HG03432 (cell line): ENCODE results near the gene GABRB1.

Source experiments
- ATAC-seq: cut with Tn5 transposase; IDR thresholded peaks from one replicate; pipeline ENCODE4 v1.9.1; 2021; ENCODE audit warnings: mild to moderate bottlenecking, moderate library complexity; ENCODE audit not compliant: unreplicated experiment

The GABRB1 gene

DNA sequence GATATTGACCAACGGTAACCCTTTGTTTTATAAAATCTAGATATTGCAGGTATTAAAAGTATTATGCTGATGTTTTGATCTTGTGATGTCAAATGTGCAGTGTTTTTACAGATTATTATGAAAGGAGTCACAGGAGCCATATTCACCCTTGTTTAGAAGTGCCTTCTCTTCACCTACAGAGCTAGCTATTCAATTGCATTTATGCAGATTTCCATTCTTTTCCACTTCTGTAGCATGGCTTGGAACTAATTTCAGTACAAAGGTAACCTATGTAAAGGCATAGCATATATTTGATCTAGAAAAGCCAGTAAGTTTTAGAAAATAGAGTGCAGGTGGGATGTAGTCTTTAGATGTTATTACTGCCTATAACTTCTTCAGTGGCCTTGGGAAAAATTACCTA is 176.2 kb downstream of the GABRB1 start:
- ATAC-seq, result no peak

GRCh38 chr4:47209833-47210232 is 178.5 kb downstream of the GABRB1 start:
- no peak for ATAC-seq

GRCh38 chr4:47210828-47211227 is 179.5 kb downstream of the GABRB1 start:
- no peak for ATAC-seq

GRCh38 chr4:47213106-47213505 is 181.7 kb downstream of the GABRB1 start:
- no peak for ATAC-seq

- no peak for ATAC-seq
Observed at GRCh38 chr4:47213539-47213938, 182.2 kb downstream of the GABRB1 start.

GRCh38 chr4:47213971-47214370 is 182.6 kb downstream of the GABRB1 start:
- ATAC-seq, result no peak

GRCh38 chr4:47215759-47216158 is 184.4 kb downstream of the GABRB1 start:
- no peak for ATAC-seq

GRCh38 chr4:47217291-47217690 is 185.9 kb downstream of the GABRB1 start:
- no peak for ATAC-seq

DNA sequence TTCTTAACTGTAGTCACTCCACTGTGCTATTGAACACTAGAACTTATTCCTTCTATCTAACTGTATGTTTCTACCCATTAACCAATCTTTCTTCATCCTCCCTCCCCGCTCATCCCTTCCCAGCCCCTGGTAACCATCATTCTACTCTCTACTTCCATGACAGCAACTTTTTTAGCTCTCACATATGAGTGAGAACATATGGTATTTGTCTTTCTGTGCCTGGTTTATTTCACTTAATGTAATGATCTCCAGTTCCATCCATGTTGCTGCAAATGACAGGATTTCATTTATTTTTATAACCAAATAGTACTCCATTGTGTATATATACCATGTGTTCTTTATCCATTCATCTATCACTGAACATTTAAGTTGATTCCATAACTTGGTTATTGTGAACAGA is 186.5 kb downstream of the GABRB1 start:
- no peak for ATAC-seq

DNA sequence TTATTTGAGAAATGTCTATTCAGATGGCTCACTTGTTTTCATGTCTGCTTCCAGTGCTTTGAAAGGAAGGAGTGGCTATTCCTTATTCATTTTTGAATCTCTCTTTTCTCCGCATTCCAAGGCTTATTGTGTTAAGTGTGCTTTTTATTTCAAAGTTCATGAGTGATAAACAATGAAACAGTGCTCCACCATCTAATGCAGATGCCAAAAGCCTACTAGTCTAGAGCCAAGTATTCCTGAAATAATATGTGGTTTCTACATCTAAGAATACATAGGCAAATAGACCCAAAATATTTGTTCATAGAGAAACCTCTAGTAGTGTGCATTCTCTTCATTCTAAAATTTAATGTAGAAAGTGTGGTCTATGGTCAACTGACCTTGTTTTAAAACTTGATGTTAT is 187.3 kb downstream of the GABRB1 start:
- no peak for ATAC-seq

GRCh38 chr4:47219586-47219985 is 188.2 kb downstream of the GABRB1 start:
- no peak for ATAC-seq

DNA sequence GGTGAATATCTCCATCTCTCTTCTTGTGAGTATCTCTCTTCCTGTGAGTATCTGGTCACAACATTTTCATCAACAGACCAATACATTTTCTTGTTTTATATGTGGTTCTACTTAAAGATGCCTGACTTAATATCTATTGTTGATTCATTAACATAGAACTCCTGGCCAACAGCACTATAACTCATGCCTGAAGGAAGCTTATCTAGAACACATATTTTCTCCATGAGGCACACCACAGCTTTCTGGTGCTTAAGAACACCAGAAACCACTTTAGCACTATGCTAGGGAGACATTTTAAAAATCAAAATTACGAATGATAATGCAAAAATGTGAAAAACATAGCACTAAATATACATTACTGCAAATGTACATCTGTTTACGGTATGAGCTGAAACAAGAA is 190.4 kb downstream of the GABRB1 start:
- ATAC-seq, result no peak

- ATAC-seq, result no peak
Observed at GRCh38 chr4:47222276-47222675, 190.9 kb downstream of the GABRB1 start.

- ATAC-seq, result no peak
Observed at GRCh38 chr4:47224361-47224760, 193.0 kb downstream of the GABRB1 start.

DNA sequence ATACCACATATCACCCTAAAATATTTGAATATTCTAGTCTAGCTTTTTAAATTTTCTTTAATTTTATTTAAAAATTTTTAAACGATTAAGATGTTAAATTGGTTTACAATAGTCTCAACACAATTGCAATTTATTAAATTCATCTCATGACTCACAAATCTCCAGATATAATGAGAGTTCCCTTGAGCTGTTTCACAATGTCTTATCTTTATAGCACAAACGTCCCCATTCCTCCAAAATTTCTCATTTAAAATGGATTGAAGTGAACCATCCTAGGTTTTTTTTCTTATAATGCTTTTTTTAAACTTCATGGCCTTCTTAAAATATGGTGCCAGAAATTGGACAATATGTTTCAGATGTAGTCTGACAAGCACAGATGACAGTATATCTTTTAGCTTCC is 204.4 kb downstream of the GABRB1 start:
- no peak for ATAC-seq

- no peak for ATAC-seq
Observed at GRCh38 chr4:47238667-47239066, 207.3 kb downstream of the GABRB1 start.

DNA sequence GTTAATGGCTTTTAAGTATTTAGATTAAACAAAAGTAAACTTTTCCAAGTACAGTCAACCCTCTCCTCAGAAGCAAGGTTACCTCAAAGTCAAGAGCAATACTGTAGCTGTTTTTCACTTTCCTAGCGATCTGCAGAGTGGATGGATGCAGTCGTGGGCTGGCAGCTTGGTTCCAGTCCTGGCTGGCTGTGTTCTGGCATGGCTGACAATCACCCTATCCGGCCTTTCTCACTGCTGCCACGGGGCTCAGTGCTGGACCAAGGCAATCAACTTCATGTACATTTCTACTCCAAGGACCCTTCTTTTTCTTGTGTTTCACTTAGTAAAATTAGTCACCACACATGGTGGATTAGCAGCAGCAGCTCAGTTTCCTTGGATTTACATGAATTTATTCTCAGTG is 208.3 kb downstream of the GABRB1 start:
- ATAC-seq, result no peak

- no peak for ATAC-seq
Observed at GRCh38 chr4:47251348-47252135, 220.2 kb downstream of the GABRB1 start.

GRCh38 chr4:47263721-47264120 is 232.4 kb downstream of the GABRB1 start:
- ATAC-seq, result no peak

DNA sequence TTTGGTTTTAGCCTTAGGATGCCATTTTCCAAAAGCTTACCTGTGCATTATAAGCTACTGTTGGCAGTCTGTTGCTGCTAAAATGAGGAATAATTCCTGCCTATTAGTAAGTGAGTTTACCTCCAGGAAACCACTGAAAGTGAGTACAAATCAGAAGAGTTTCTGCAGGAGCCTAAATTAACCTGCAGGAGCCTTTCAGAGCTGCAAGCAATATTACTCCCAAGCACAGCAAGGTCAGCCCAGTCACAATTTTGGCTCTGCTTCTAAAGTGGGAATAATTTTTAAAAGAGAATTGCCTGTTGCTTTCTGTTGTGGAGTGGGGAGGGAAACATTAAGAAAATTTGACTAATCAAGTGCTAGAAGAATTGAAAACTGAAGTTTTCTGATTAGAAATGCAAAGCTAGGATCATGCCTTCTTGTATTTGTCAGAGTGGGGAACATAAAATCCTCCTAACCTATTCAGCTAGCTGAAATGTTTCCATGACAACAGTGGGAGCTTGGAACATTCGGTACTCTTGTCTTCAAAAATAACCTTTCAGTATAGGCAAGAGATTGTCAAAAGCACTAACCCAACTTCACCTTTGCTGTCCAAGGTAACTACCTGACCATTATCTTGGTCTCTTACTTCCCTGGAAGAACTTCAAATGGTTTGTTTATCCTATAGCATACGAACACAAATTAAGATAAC is 239.0 kb downstream of the GABRB1 start:
- ATAC-seq, result no peak

DNA sequence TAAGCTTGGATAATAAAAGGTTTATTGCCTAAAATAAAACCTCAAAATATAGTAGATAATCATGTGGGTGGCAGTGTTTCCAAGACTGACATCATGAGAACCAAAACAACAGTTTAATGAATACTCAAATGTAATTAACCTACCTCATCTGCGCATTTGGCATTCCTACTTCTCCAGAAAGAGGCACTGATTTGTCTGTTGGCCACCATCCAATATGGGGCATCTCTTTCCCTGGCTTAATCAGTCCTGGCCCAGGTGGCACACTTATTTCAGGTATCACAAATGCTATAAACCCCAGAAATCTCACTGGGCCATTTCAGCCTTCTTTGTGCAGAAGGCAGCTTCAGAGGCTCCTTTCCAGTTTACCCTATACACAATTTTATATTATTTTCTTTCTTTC is 239.9 kb downstream of the GABRB1 start:
- ATAC-seq, result no peak

GRCh38 chr4:47274901-47275300 is 243.5 kb downstream of the GABRB1 start:
- ATAC-seq, result no peak

DNA sequence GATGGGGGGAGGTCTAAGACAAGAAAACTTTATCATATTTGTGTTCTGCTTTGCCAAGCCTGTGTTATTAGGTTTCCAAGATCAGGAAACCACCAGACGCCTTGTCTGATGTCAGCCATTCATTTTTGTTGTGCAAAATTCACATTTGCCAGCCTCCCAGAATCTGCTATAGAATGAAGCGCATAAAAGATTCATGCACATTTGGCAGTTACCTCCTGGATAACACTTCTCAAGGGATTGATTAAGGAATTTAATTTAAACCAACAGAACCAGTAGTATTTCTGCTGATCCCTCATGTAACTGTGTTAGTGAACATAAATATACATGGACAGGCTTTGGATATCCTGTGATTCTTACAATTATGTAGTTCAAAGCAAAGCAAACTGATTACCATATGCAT is 244.2 kb downstream of the GABRB1 start:
- ATAC-seq, result no peak
